Transverse colon (tissue), 3 donors: ENCODE measurements around the gene JAKMIP1.

Source experiments
- CTCF ChIP-seq, 5 experiments: fragments of 200-600 bp in 3 of 5; fragments of 450-650 bp in 2 of 5; sonication (generic) in 3 of 5; IDR thresholded peaks; 1 replicate in 2 of 5; 2 replicates in 3 of 5; pipeline ENCODE4 v1.5.1; 2016 to 2017; ENCODE audit warnings: antibody characterized with exemption in 5 of 5, inconsistent platforms in 3 of 5, mild to moderate bottlenecking in 2 of 5, moderate library complexity in 1 of 5
- POLR2A ChIP-seq: fragments of 450-650 bp; IDR thresholded peaks from one replicate; pipeline ENCODE4 v1.6.1; 2016; ENCODE audit warnings: antibody characterized with exemption, mild to moderate bottlenecking, moderate library complexity

- no peak for TF ChIP-seq POLR2A
- no peak for TF ChIP-seq CTCF (IDR thresholded peaks at IDR 0.05)
Observed at GRCh38 chr4:6118201-6118600, 82.1 kb downstream of the JAKMIP1 start.
